Measurements from ENCODE around the gene CELA2A.
"Not testable (repeated sequence)": the region's sequence is repeated elsewhere in the genome, so short reads cannot be mapped to it uniquely, and the experiment has no call there.

Gene CELA2A

DNA sequence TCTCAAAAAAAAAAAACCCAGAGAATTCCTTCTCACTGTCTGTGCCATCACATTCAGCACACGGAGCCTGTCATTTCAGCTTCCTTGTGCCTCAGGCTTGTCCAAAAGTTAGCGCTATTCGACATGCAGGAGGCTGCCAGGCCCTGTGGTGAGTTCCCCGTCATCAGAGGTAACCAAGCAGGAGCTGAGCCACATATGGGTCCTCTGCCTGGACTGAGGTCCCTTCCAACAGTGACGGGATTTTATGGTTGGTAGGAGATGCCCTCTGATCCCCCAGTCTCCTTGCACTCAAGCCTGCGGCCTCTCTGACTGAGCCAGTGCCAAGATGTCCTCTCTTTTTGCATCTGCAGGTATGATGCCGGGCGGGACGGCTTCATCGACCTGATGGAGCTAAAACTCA lies 31.0 kb upstream of the CELA2A start:
- no peak for DNase-seq

- DNase-seq: no peak
These were observed 30.6 kb upstream of the CELA2A start for GRCh38 chr1:15425958-15426357.

GRCh38 chr1:15426492-15427279 lies 29.8 kb upstream of the CELA2A start:
- no peak for DNase-seq

- no peak for DNase-seq
These were observed 29.3 kb upstream of the CELA2A start for GRCh38 chr1:15427280-15427666.

GRCh38 chr1:15428252-15428651 lies 28.3 kb upstream of the CELA2A start:
- not testable (repeated sequence) for DNase-seq

GRCh38 chr1:15428815-15429435 lies 27.6 kb upstream of the CELA2A start:
- no peak for DNase-seq

DNA sequence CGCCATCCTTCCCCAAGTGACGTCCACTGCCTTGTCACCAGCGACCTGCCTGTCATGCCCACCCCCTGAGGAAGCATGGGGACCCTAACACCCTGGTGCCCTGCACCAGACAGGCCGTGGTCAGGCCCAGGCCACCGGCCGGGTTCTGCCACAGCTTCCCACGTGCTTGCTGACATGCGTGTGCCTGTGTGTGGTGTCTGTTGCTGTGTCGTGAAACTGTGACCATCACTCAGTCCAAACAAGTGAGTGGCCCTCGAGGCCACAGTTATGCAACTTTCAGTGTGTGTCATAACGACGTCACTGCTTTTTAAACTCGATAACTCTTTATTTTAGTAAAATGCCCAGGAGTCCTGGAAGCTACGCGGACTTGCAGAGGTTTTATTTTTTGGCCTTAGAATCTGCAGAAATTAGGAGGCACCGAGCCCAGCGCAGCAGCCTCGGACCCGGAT lies 26.8 kb upstream of the CELA2A start:
- no peak for DNase-seq

DNA sequence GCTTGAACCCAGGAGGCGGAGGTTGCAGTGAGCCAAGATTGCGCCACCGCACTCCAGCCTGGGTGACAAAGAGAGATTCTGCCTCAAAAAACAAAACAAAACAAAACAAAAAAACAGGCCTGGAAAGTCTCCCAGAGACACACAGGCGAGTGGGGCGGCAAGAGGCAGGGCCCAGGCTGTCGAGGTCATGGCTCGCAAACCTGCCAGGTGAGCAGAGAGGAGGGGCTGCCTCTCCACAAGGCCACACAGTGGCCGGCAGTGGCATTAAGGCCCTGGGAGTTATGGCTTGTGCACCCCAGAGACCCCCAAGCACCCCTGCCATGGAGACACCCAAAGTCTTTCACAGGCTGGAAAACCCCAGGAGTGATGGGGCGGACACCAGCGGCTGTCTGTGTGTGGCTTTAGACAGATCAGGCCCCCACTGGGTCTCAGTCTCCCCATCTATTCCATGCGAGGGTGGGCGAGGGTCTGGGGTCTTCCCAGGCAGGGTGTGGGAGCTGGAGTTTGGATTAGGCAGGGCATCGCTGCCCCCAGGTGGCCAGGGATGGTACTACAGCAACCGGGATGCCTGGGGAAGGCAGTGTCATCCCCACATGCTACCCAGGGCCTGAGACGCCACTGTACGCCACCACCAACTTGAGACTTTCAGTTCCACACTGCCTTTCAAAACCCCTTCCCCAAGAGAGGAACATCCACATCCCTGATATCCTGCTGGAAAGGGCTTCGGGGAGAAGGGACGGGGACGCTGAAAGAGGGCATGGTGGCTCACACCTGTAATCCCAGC lies 25.6 kb upstream of the CELA2A start:
- peak; percentile 79 for DNase-seq

DNA sequence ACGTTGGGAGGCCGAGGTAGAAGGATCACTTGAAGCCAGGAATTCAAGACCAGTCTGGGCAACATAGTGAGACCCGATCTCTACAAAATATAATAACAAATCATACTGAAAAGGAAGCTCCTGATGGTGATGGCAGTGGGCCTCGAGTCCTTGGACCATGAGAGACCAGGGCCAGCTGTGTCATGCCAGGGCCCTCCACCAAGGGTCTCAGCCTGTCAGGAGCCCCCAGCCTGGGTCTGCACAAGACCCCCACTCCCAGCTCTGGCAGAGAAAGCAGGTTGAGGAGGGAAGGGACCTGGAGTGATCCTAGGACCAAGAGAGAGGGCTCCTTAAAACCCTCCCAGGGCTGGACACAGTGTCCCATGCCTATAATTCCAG lies 25.0 kb upstream of the CELA2A start:
- DNase-seq: no peak

DNA sequence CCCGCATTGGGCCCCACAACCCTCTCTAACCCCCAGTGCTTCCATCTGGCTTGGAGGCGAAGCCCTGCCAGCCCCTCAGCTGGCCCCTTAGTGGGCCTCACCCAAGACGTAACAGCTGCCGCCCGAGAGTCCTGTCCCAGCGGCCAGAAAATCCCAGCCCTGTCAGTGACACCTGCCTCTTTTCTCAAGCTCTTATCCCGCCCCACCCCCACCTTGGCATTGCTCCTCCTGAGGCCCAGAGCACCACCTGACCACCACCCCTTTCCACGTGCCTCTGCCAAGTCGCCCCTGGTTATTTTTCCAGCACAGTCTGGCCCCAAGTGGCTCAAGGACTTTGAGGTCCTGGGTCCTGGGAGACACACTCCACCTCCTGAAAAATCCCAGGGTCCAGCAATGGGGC lies 24.2 kb upstream of the CELA2A start:
- no peak for DNase-seq

DNA sequence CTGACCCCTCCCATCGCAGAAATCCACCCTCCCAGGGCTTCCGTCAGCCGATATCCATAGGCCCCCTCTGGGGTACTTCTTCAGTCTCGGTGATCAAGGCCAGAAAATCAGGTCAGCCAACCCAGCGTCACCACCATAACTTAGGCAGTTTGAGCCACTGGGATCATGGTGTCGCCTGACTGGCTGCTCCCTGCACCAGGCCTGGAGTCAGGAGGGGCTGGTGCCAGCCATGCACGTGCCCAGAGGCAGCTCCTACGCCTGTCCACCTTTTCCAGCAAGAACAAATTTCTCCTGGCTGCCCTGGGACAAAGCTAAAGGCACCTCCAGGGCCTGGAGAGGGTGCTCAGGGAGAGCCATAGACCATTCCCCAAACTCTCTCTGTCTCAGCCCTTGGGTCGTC lies 23.1 kb upstream of the CELA2A start:
- DNase-seq: no peak

GRCh38 chr1:15434739-15435138 lies 21.8 kb upstream of the CELA2A start:
- DNase-seq: not testable (repeated sequence)

DNA sequence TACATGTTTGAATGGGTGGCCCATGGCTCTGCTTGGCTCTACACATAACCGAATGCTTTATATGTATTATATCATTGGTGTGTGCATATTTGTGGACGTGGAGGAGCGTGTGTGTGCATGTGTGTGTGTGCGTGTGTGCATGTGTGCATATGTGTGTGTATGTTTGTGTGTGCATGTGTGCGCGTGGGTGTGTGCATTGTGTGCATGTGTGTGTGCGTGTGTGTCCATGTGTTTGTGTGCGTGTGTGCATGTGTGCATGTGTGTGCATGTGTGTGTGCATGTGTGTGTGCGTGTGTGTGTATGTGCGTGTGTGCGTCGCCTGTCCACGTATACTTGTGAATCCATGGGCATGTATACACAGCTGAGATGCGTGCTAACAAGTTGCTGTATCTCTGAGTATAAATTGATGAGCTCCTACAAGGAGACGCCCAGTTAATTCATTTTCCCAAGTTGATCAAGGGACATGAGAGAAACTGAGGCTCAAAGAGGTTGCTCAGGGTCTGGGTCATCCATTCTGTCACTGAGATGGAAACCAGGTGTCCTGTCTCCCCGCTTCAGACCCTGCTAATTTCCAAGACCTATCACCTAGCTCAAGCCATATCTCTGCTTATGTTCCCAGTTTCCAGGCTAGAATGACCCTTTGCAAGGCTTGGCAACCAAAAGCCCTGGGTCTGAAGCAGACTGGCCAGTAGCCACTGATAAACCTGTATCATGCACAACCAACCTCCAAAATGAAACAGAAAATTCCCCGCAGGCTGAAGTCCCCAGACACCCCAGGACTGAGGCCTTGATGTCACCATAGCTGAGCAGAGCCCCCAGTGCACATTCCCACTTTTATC lies 21.1 kb upstream of the CELA2A start:
- DNase-seq: no peak

- DNase-seq: no peak
These were observed 19.6 kb upstream of the CELA2A start for GRCh38 chr1:15436881-15437442.

- DNase-seq: no peak
These were observed 17.2 kb upstream of the CELA2A start for GRCh38 chr1:15439325-15439724.

GRCh38 chr1:15440357-15440756 lies 16.2 kb upstream of the CELA2A start:
- no peak for DNase-seq

DNA sequence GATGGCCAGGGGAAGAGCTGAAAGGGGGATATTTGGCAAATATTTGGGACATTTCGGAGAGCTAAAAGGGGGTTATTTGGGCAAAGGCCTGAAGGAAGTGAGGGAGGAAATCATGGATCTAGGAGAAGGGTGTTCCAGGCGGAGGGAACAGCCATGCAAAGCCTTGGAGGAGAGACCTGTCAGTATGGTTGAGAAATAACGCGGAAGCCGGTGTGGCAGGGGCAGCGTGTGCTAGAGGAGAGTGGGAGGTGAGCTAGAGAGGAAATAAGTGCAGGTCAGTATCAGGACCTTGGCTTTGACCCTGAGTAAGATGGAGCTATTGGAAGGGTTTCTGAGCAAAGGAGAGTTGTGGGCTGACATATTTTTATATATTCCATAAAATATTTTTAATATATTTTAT lies 15.3 kb upstream of the CELA2A start:
- DNase-seq: no peak

DNA sequence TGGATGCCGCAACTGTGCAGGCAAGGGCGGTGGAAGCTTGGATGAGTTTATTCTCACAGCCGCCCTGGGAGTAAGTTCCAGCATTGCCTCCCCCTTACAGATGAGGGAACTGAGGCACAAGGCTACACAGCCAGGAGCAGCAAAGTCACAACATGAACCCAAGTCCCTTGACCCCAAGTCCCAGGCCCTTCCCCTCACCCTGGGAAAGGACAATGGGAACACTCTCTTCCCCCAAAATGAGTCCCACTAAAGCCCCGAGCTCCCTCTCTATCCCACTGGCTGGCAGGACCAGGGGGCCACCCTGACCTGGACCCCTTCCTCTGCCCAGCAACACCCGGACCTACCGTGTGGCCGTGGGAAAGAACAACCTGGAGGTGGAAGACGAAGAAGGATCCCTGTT lies 14.4 kb upstream of the CELA2A start:
- no peak for DNase-seq

DNA sequence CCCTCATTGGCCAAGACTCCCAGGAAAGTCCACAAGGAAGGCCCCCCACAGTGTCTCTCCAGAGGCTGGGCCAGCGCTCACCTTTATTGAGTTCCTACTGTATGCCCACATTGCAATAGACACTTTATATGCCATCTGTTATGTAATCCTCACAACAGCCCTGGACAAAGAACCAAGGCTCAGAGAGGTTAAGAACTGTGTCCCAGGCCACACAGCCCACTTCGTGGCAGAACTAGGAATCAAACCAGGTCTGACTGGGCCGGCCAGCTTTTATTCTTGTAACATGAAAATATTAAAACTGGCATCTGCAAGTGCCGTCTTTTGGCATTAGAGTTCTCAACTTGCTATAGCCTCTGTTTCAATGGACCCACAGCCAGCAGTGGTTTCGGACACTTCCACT lies 13.8 kb upstream of the CELA2A start:
- DNase-seq: no peak

GRCh38 chr1:15443281-15443680 lies 13.3 kb upstream of the CELA2A start:
- no peak for DNase-seq

GRCh38 chr1:15444468-15445389 lies 11.8 kb upstream of the CELA2A start:
- no peak for DNase-seq
